Calu3 (cell line): Measurements from ENCODE around the gene PRDX6. TPM values are rescaled to one million over a fixed set of nuclear protein-coding genes. Genes with fewer than 3 reads are reported as not detected.

Experiments
- BruUV-seq: library from RNA; stranded (reverse); fragments of 400-500 nt; replicated peaks from 2 replicates; lab custom pipeline; 2021; lab: Mats Ljungman, UMichigan
- CTCF ChIA-PET: fragments of 300-600 bp; sonication (Branson Sonifier 250); formaldehyde crosslinking; loops from one replicate; lab custom pipeline; 2022; ENCODE audit warnings: antibody characterized with exemption; lab: Charles Lee
- DNase-seq: peaks from one replicate; pipeline ENCODE4 v3.0.0; 2022
- H3K27ac Mint-ChIP-seq: one replicate; pipeline ENCODE4 v1.8.0; 2022; ENCODE audit warnings: mixed read lengths; ENCODE audit not compliant: unreplicated experiment
- H3K27me3 Mint-ChIP-seq: one replicate; pipeline ENCODE4 v1.8.0; 2022; ENCODE audit warnings: mixed read lengths; ENCODE audit not compliant: unreplicated experiment
- H3K36me3 Mint-ChIP-seq: one replicate; pipeline ENCODE4 v1.8.0; 2022; ENCODE audit warnings: mild to moderate bottlenecking, moderate library complexity, mixed read lengths; ENCODE audit not compliant: insufficient read depth, unreplicated experiment
- H3K4me1 Mint-ChIP-seq: one replicate; pipeline ENCODE4 v1.8.0; 2022; ENCODE audit warnings: mild to moderate bottlenecking, low read depth, mixed read lengths; ENCODE audit not compliant: unreplicated experiment
- H3K4me3 Mint-ChIP-seq: one replicate; pipeline ENCODE4 v1.8.0; 2022; ENCODE audit warnings: mild to moderate bottlenecking, low read depth, moderate library complexity, mixed read lengths; ENCODE audit not compliant: unreplicated experiment
- H3K9me3 Mint-ChIP-seq: one replicate; pipeline ENCODE4 v1.8.0; 2022; ENCODE audit warnings: low read depth, mixed read lengths; ENCODE audit not compliant: unreplicated experiment
- intact Hi-C: fragments of 100-400 bp; cut with micrococcal nuclease; formaldehyde crosslinking; loops from one replicate; pipeline ENCODE4 v1.10.0; 2022; ENCODE audit not compliant: unreplicated experiment
- total RNA-seq: library from RNA; stranded (reverse); gene quantifications from 2 replicates; pipeline ENCODE4 v1.2.3, GENCODE V29; 2022
- TF ChIP-seq, protein P1 (sequence below): fragments of 200-600 bp; IDR thresholded peaks from one replicate; pipeline ENCODE4 v1.8.0; 2022; ENCODE audit warnings: antibody characterized with exemption; ENCODE audit not compliant: unreplicated experiment

The PRDX6 gene
- total RNA-seq, 1 experiment from 2014 or later = 360 TPM

DNA sequence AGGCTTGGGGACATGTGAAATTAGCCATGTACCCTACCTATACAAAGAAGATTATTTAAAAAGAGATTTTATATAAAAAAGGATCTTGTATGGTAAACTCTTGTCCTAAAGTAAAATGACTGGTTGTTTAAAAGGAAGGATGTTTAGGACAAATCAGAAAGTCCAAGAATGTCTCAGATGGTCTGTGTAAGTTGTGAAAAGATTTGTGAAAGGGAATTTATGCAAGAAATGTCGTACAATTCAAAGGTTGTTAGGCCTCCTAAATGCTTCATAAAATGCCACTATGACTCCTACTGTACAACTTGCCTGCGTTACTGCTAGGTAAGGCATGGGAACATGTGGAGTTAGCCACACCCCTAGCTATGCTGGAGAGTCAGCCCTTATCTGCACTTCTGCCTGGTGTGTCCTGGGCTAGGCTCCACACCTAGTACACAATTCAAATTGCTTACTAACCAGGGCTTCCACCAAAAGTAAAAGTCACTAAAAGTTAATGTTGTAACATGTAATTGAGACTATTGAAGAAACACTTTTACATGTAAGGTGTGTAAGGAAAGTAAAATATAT lies 19.7 kb downstream of the PRDX6 start:
- no peaks in the 10 kb centered on the region for H3K9me3 Mint-ChIP-seq
- H3K4me1 Mint-ChIP-seq = no peaks in the 10 kb centered on the region
- H3K27ac Mint-ChIP-seq = no peak overlapping the region
- H3K27me3 Mint-ChIP-seq = no peaks in the 10 kb centered on the region
- CTCF ChIA-PET = no interaction called here
- no peak for DNase-seq
- no peak overlapping the region for H3K4me3 Mint-ChIP-seq
- no peaks in the 10 kb centered on the region for H3K36me3 Mint-ChIP-seq
- no TSS peak for BruUV-seq
- intact Hi-C loops = no loop called here
- TF ChIP-seq, protein P1, sequence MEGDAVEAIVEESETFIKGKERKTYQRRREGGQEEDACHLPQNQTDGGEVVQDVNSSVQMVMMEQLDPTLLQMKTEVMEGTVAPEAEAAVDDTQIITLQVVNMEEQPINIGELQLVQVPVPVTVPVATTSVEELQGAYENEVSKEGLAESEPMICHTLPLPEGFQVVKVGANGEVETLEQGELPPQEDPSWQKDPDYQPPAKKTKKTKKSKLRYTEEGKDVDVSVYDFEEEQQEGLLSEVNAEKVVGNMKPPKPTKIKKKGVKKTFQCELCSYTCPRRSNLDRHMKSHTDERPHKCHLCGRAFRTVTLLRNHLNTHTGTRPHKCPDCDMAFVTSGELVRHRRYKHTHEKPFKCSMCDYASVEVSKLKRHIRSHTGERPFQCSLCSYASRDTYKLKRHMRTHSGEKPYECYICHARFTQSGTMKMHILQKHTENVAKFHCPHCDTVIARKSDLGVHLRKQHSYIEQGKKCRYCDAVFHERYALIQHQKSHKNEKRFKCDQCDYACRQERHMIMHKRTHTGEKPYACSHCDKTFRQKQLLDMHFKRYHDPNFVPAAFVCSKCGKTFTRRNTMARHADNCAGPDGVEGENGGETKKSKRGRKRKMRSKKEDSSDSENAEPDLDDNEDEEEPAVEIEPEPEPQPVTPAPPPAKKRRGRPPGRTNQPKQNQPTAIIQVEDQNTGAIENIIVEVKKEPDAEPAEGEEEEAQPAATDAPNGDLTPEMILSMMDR = no peak

DNA sequence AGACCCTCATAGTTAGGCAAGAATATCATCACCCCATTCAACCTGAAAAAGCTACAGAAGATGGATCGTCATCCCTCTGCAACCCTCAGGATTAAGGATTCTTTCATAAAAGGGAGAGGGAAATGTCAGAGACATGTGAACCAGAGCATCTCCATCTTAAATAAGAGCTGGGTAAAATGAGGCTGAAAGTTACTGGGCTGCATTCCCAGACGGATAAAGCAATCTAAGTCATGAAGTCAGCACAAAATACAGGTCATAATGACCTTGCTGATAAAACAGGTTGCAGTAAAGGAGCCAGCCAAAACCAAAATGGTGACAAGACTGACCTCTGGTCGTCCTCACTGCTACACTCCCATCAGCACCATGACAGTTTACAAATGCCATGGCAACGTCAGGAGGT lies 22.6 kb downstream of the PRDX6 start:
- no peaks in the 10 kb centered on the region for H3K4me1 Mint-ChIP-seq
- intact Hi-C loops = loop anchor here (10.0 kb wide), 1 partner anchor 215 kb away; the partner anchor contains the start of gene KLHL20
- TF ChIP-seq, protein P1 = no peak
- no TSS peak for BruUV-seq
- H3K9me3 Mint-ChIP-seq = no peaks in the 10 kb centered on the region
- H3K36me3 Mint-ChIP-seq = no peaks in the 10 kb centered on the region
- no peak overlapping the region for H3K27ac Mint-ChIP-seq
- no peaks in the 10 kb centered on the region for H3K27me3 Mint-ChIP-seq
- no peak for DNase-seq
- H3K4me3 Mint-ChIP-seq = no peak overlapping the region
- CTCF ChIA-PET = no interaction called here

GRCh38 chr1:173502104-173502503 lies 25.0 kb downstream of the PRDX6 start:
- intact Hi-C loops = loop anchor here (10.0 kb wide), 1 partner anchor 213 kb away; the partner anchor contains the start of gene KLHL20
- no peak overlapping the region for H3K27ac Mint-ChIP-seq
- TF ChIP-seq, protein P1 = no peak
- no TSS peak for BruUV-seq
- CTCF ChIA-PET = no interaction called here
- no peaks in the 10 kb centered on the region for H3K36me3 Mint-ChIP-seq
- no peak overlapping the region for H3K4me3 Mint-ChIP-seq
- DNase-seq = no peak
- H3K9me3 Mint-ChIP-seq = no peaks in the 10 kb centered on the region
- H3K27me3 Mint-ChIP-seq = no peaks in the 10 kb centered on the region
- peaks cover 12% of the 10 kb centered on the region for H3K4me1 Mint-ChIP-seq

- Mint-ChIP-seq H3K27me3 (no peaks in the 10 kb centered on the region), H3K27ac (no peak overlapping the region), H3K4me3 (no peak overlapping the region), H3K9me3 (no peaks in the 10 kb centered on the region), H3K4me1 (peaks cover 25% of the 10 kb centered on the region), H3K36me3 (no peaks in the 10 kb centered on the region)
- CTCF ChIA-PET = interaction anchor here (0.6 kb wide), 1 partner anchor 219 kb away, joined by 3 read pairs; no protein-coding TSS in a partner anchor
- no TSS peak for BruUV-seq
- intact Hi-C loops = loop anchor here (10.0 kb wide), 1 partner anchor 211 kb away; the partner anchor contains the start of gene KLHL20
- TF ChIP-seq, protein P1 = no peak
- no peak for DNase-seq
Measured at GRCh38 chr1:173503391-173503790, 26.3 kb downstream of the PRDX6 start.
